ENCODE results near the gene LCN12. TPM values are rescaled to one million over a fixed set of nuclear protein-coding genes. Genes with fewer than 3 reads are reported as not detected.

LCN12 gene
- total RNA-seq, 1 donor from 2014 or later: not detected

DNA sequence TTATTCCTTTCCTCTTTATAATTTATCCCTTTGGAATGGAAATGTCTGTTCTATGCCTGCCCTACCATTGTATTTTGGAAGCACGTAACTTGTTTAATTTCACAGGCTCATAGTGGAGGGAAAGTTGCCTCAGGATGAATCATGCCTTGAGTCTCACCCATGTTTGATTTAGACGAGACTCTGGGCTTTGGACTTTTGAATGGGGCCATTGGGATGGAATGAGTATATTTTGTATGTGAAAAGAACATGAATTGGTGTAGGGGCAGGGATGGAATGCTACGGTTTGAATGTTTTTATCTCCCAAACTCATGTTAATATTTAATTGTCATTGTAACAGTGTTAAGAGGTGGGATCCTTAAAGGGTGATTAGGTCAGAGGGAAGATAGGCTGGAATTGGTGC is 17.8 kb upstream of the LCN12 start:
- Histone ChIP-seq H3K36me3 (no peaks in the 10 kb centered on the region), H3K27me3 (no peaks in the 10 kb centered on the region), H3K4me1 (no peaks in the 10 kb centered on the region), H3K4me3 (no peak overlapping the region), H3K27ac (no peak overlapping the region), H3K9me3 (no peaks in the 10 kb centered on the region)
- TF ChIP-seq POLR2A (IDR thresholded peaks at IDR 0.05) (no peak), POLR2AphosphoS5 (IDR thresholded peaks at IDR 0.05; ENCODE audit: insufficient read depth in 1 of 2, low read depth in 1 of 2) (no peak)
- intact Hi-C loops (cut with DNase I): no loop called here
- DNase-seq (ENCODE audit: extremely low spot score in 2 of 2): no peak

DNA sequence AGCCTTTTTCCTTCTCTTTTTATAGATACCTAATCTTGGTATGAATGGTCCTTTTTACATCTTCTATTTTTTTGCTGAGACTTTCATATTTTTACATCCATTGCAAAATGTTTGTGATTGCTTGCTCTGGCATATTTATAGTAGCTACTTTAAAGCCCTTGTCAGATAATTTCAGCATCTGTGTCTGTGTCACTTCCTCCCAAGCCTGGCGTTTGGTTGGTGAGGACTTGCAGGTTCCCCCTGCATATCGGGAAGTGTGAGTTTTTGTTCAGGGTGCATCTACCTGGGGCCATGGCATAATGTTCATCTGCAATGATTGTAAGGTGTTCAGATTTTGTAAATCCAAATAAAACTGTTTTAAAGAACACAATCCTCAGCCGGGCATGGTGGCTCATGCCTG is 16.4 kb upstream of the LCN12 start:
- no peak overlapping the region for H3K4me3 ChIP-seq
- DNase-seq (ENCODE audit: extremely low spot score in 2 of 2): no peak
- TF ChIP-seq POLR2A (IDR thresholded peaks at IDR 0.05) (no peak), POLR2AphosphoS5 (IDR thresholded peaks at IDR 0.05; ENCODE audit: insufficient read depth in 1 of 2, low read depth in 1 of 2) (no peak)
- TF ChIP-seq, protein P1, sequence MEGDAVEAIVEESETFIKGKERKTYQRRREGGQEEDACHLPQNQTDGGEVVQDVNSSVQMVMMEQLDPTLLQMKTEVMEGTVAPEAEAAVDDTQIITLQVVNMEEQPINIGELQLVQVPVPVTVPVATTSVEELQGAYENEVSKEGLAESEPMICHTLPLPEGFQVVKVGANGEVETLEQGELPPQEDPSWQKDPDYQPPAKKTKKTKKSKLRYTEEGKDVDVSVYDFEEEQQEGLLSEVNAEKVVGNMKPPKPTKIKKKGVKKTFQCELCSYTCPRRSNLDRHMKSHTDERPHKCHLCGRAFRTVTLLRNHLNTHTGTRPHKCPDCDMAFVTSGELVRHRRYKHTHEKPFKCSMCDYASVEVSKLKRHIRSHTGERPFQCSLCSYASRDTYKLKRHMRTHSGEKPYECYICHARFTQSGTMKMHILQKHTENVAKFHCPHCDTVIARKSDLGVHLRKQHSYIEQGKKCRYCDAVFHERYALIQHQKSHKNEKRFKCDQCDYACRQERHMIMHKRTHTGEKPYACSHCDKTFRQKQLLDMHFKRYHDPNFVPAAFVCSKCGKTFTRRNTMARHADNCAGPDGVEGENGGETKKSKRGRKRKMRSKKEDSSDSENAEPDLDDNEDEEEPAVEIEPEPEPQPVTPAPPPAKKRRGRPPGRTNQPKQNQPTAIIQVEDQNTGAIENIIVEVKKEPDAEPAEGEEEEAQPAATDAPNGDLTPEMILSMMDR (IDR thresholded peaks at IDR 0.05): no peak
- no peaks in the 10 kb centered on the region for H3K4me1 ChIP-seq
- peaks cover 0 to 10% of the 10 kb centered on the region in 2 donors for H3K36me3 ChIP-seq
- intact Hi-C loops (cut with DNase I): no loop called here
- no peak overlapping the region for H3K27ac ChIP-seq
- H3K27me3 ChIP-seq: no peaks in the 10 kb centered on the region
- H3K9me3 ChIP-seq: no peaks in the 10 kb centered on the region

DNA sequence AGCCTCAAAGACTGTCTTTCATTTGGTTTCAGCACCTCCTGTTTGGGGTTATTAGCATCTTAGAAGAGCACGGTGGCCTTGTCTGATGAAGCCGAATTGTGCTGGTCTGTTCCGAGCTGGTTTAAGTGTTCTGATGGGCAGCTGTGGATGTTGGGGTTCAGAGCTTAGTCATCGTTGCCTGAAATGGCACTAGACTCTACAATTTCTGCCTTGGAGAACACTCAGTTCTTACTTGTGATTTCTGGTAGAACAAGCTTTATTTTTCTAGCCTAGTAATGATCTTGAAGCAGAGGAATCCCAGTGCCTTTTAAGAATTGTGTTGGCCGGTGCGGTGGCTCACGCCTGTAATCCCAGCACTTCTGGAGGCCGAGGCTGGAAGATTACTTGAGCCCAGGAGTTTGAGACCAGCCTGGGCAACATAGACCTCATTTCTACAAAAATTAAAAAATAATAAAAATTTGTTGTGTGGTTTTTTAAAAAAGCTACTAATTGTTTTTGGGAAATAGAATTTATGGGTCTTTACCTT is 15.4 kb upstream of the LCN12 start:
- Histone ChIP-seq H3K9me3 (no peaks in the 10 kb centered on the region), H3K4me1 (no peaks in the 10 kb centered on the region), H3K4me3 (no peak overlapping the region), H3K27me3 (no peaks in the 10 kb centered on the region), H3K36me3 (peaks cover 0 to 21% of the 10 kb centered on the region in 2 donors), H3K27ac (no peak overlapping the region)
- TF ChIP-seq POLR2AphosphoS5 (IDR thresholded peaks at IDR 0.05; ENCODE audit: insufficient read depth in 1 of 2, low read depth in 1 of 2) (no peak), POLR2A (IDR thresholded peaks at IDR 0.05) (no peak)
- TF ChIP-seq, protein P1 (IDR thresholded peaks at IDR 0.05): no peak
- no peak for DNase-seq (ENCODE audit: extremely low spot score in 2 of 2)
- intact Hi-C loops (cut with DNase I): no loop called here

DNA sequence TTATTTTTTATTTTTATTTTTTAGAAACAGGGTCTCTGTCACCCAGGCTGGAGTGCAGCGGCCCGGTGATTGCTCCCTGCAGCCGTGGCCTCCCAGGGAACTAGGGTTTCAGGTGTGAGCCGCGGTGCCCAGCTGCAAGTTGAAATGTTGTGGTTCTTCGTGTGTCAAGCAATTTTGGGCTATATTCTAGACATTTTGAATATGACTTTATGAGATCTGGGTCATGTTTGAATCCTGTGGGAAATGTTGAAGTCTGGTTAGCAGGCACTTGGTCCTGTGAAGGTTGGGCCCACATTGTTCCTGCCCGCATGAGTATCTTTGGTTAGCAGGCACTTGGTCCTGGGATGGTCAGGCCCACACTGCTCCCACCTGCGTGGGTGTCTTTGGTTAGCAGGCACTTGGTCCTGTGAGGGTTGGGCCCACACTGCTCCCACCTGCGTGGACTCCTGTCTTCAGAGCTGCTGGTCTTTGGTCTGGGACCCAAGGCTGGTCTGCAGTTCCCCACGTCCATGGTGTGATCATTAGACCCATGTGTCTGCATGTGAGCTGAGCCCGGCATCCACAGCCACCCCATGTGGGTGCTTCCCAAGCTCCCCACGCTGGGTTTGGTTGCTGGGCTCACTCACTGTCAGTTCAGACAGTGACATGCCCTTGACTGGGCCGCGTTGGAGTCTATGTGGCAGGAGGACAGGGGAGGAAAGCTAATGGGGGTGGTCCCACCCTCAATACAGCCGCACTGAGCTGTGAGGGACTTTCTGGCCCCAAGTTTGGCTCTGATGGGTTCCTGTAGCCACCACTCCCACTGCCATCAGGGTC is 14.7 kb upstream of the LCN12 start:
- Histone ChIP-seq H3K36me3 (peaks cover 0 to 28% of the 10 kb centered on the region in 2 donors), H3K4me1 (peaks cover 1% of the 10 kb centered on the region), H3K27me3 (no peaks in the 10 kb centered on the region), H3K4me3 (no peak overlapping the region), H3K27ac (no peak overlapping the region), H3K9me3 (no peaks in the 10 kb centered on the region)
- intact Hi-C loops (cut with DNase I): no loop called here
- no peak for TF ChIP-seq POLR2A (IDR thresholded peaks at IDR 0.05)
- DNase-seq (ENCODE audit: extremely low spot score in 2 of 2): no peak

GRCh38 chr9:136939431-136939995 is 12.6 kb upstream of the LCN12 start:
- Histone ChIP-seq H3K27ac (no peak overlapping the region), H3K4me3 (no peak overlapping the region), H3K36me3 (peaks cover 0 to 38% of the 10 kb centered on the region in 2 donors), H3K27me3 (no peaks in the 10 kb centered on the region), H3K9me3 (no peaks in the 10 kb centered on the region), H3K4me1 (peaks cover 15% of the 10 kb centered on the region)
- DNase-seq (ENCODE audit: extremely low spot score in 2 of 2): no peak
- intact Hi-C loops (cut with DNase I): no loop called here
- TF ChIP-seq POLR2AphosphoS5 (IDR thresholded peaks at IDR 0.05; ENCODE audit: insufficient read depth in 1 of 2, low read depth in 1 of 2) (no peak), POLR2A (IDR thresholded peaks at IDR 0.05) (no peak)
- TF ChIP-seq, protein P1 (IDR thresholded peaks at IDR 0.05): no peak

Data from vagina (tissue), 2 donors.